ENCODE results near the gene GPR162. TPM values are rescaled to one million over a fixed set of nuclear protein-coding genes. Genes with fewer than 3 reads are reported as not detected.

Gene GPR162
- total RNA-seq, 1 experiment from 2014 or later: 18.3 TPM

GRCh38 chr12:6773590-6774351, 47.9 kb upstream of the GPR162 start:
- POLR2A ChIA-PET (ENCODE audit: low non-redundant PET): interaction anchor here (0.7 kb wide), 1 partner anchor 84 kb away, joined by 3 read pairs; no protein-coding TSS in a partner anchor
- no peak overlapping the region for H3K4me3 ChIP-seq (ENCODE audit: low read depth, low read length, poor library complexity, severe bottlenecking)
- BruUV-seq (replicated peaks): no TSS peak

GRCh38 chr12:6774499-6775062, 47.0 kb upstream of the GPR162 start:
- TF ChIP-seq EZH2 (IDR thresholded peaks at IDR 0.05; ENCODE audit: borderline replicate concordance, low read depth, low read length, poor library complexity, severe bottlenecking) (no peak), CTCF (conservative IDR thresholded peaks at IDR 0.05; ENCODE audit: low read depth, low read length) (no peak)
- no TSS peak for BruUV-seq (replicated peaks)
- H3K4me1 ChIP-seq (ENCODE audit: insufficient read depth, low read length, poor library complexity, severe bottlenecking): peaks cover 9% of the 10 kb centered on the region
- ChIA-PET POLR2A (ENCODE audit: low non-redundant PET) (no interaction called here), CTCF (interaction anchor here (1.1 kb wide), 1 partner anchor 21 kb away, joined by 3 read pairs; the partner anchor contains the start of gene MLF2)
- no peak for DNase-seq (ENCODE audit: low spot score)
- no peak overlapping the region for H3K4me3 ChIP-seq (ENCODE audit: low read depth, low read length, poor library complexity, severe bottlenecking)
- peaks cover 46% of the 10 kb centered on the region for H3K36me3 ChIP-seq (ENCODE audit: insufficient read depth, low read length, poor library complexity, severe bottlenecking)
- intact Hi-C loops (cut with micrococcal nuclease; ENCODE audit: unreplicated experiment): loop anchor here (5.0 kb wide), 2 partner anchors 37 to 157 kb away; no protein-coding TSS in a partner anchor
- H3K27me3 ChIP-seq (replicated peaks; ENCODE audit: insufficient read depth, low read depth, low read length, poor library complexity): no peaks in the 10 kb centered on the region
- no peaks in the 10 kb centered on the region for H3K9me3 ChIP-seq (ENCODE audit: low read depth, low read length, poor library complexity, severe bottlenecking)
- H3K27ac ChIP-seq (ENCODE audit: low read depth, low read length, poor library complexity, severe bottlenecking): peak overlapping the region; percentile 16

More at GRCh38 chr12:6773590-6774351, 47.9 kb upstream of the GPR162 start:
- intact Hi-C loops (cut with micrococcal nuclease; ENCODE audit: unreplicated experiment): no loop called here
- Histone ChIP-seq H3K27ac (ENCODE audit: low read depth, low read length, poor library complexity, severe bottlenecking) (no peak overlapping the region), H3K4me1 (ENCODE audit: insufficient read depth, low read length, poor library complexity, severe bottlenecking) (peaks cover 16% of the 10 kb centered on the region), H3K27me3 (replicated peaks; ENCODE audit: insufficient read depth, low read depth, low read length, poor library complexity) (no peaks in the 10 kb centered on the region), H3K36me3 (ENCODE audit: insufficient read depth, low read length, poor library complexity, severe bottlenecking) (peaks cover 50% of the 10 kb centered on the region), H3K9me3 (ENCODE audit: low read depth, low read length, poor library complexity, severe bottlenecking) (no peaks in the 10 kb centered on the region)
- CTCF ChIA-PET: interaction anchor here (1.1 kb wide), 1 partner anchor 21 kb away, joined by 3 read pairs; the partner anchor contains the start of gene MLF2
- no peak for TF ChIP-seq EZH2 (IDR thresholded peaks at IDR 0.05; ENCODE audit: borderline replicate concordance, low read depth, low read length, poor library complexity, severe bottlenecking)
- no peak for TF ChIP-seq CTCF (conservative IDR thresholded peaks at IDR 0.05; ENCODE audit: low read depth, low read length)
- DNase-seq (ENCODE audit: low spot score): no peak

GRCh38 chr12:6775185-6776174, 46.1 kb upstream of the GPR162 start:
- Histone ChIP-seq H3K36me3 (ENCODE audit: insufficient read depth, low read length, poor library complexity, severe bottlenecking) (peaks cover 37% of the 10 kb centered on the region), H3K9me3 (ENCODE audit: low read depth, low read length, poor library complexity, severe bottlenecking) (no peaks in the 10 kb centered on the region), H3K27ac (ENCODE audit: low read depth, low read length, poor library complexity, severe bottlenecking) (no peak overlapping the region), H3K4me1 (ENCODE audit: insufficient read depth, low read length, poor library complexity, severe bottlenecking) (peaks cover 8% of the 10 kb centered on the region), H3K4me3 (ENCODE audit: low read depth, low read length, poor library complexity, severe bottlenecking) (no peak overlapping the region), H3K27me3 (replicated peaks; ENCODE audit: insufficient read depth, low read depth, low read length, poor library complexity) (no peaks in the 10 kb centered on the region)
- TF ChIP-seq EZH2 (IDR thresholded peaks at IDR 0.05; ENCODE audit: borderline replicate concordance, low read depth, low read length, poor library complexity, severe bottlenecking): no peak
- TF ChIP-seq CTCF (conservative IDR thresholded peaks at IDR 0.05; ENCODE audit: low read depth, low read length): no peak
- intact Hi-C loops (cut with micrococcal nuclease; ENCODE audit: unreplicated experiment): loop anchor here (5.0 kb wide), 2 partner anchors 38 to 158 kb away; no protein-coding TSS in a partner anchor
- ChIA-PET CTCF (no interaction called here), POLR2A (ENCODE audit: low non-redundant PET) (no interaction called here)
- DNase-seq (ENCODE audit: low spot score): no peak
- BruUV-seq (replicated peaks): TSS peak; percentile 14

Measured in A673 (cell line).